ENCODE results near the gene CNTNAP2.

DNA sequence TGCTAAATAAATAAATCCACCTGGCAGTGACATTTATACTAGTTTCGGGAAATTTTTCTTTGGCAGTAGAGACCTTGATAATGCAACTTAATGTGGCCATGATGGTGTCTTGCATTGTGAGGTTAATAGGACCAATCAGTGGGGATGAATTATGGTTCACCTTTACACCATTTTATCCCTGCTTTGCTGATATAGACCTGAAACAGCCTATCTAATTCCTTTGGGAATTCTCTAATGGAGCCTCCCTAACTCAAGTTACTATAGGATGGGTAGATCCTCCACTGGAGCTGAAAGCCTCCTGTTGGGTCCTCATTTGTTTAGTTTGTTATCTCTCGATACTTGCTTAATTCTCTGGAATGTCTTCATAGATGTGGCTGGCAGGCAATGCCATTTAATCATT lies 276.7 kb downstream of the CNTNAP2 start:
- TF ChIP-seq, protein P1, sequence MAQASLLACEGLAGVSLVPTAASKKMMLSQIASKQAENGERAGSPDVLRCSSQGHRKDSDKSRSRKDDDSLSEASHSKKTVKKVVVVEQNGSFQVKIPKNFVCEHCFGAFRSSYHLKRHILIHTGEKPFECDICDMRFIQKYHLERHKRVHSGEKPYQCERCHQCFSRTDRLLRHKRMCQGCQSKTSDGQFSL (CRISPR knock-in tag; IDR thresholded peaks at IDR 0.05) = no peak
- TF ChIP-seq, protein P2, sequence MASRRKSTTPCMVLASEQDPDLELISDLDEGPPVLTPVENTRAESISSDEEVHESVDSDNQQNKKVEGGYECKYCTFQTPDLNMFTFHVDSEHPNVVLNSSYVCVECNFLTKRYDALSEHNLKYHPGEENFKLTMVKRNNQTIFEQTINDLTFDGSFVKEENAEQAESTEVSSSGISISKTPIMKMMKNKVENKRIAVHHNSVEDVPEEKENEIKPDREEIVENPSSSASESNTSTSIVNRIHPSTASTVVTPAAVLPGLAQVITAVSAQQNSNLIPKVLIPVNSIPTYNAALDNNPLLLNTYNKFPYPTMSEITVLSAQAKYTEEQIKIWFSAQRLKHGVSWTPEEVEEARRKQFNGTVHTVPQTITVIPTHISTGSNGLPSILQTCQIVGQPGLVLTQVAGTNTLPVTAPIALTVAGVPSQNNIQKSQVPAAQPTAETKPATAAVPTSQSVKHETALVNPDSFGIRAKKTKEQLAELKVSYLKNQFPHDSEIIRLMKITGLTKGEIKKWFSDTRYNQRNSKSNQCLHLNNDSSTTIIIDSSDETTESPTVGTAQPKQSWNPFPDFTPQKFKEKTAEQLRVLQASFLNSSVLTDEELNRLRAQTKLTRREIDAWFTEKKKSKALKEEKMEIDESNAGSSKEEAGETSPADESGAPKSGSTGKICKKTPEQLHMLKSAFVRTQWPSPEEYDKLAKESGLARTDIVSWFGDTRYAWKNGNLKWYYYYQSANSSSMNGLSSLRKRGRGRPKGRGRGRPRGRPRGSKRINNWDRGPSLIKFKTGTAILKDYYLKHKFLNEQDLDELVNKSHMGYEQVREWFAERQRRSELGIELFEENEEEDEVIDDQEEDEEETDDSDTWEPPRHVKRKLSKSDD (CRISPR knock-in tag; IDR thresholded peaks at IDR 0.05; ENCODE audit: low read depth) = no peak
- TF ChIP-seq HNRNPH1 (optimal IDR thresholded peaks at IDR 0.05; ENCODE audit: low read depth, low read length) = no peak
